Measurements from ENCODE around the gene SLC8A3. TPM values are rescaled to one million over a fixed set of nuclear protein-coding genes. Genes with fewer than 3 reads are reported as not detected.

Gene SLC8A3
- total and polyA plus RNA-seq, 2 of the 13 experiments (the other 11 are each of a cell fraction or from before 2014, with no cell fraction given) = 0.01 to 0.02 TPM

DNA sequence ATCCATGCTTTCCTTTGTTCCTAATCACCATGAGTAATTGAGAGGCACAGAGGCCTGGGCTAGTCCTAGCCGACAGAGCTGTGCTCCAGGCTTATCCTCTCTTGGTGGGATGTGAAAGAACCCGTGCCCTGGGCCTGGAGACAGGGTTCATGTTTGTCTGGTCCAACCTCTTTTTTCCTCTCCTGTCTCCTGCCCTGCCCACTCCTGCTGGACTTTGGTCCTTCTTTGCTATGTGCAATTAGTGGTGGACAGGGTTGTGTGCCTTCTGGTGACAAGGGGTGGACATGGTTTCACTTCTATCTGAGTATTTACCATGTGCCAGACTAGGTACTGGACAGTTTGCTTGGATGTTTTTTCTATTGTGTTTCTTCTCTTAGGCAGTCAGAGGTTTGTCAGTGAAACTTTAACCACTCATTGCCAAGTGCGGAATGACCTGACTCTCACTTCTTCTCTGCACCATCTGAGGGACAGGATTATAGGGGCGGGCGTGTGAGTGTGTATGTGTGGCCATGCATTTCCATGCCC lies 183.4 kb downstream of the SLC8A3 start (continued):
- TF ChIP-seq ZNF333 (CRISPR knock-in tag; IDR thresholded peaks at IDR 0.05; ENCODE audit: borderline replicate concordance) (no peak), ZNF292 (CRISPR knock-in tag; IDR thresholded peaks at IDR 0.05; ENCODE audit: borderline replicate concordance, low read depth) (peak; percentile 84; the same call in 1 of the 2 replicates), GPN1 (CRISPR knock-in tag; IDR thresholded peaks at IDR 0.05; ENCODE audit: borderline replicate concordance) (no peak), ZFAT (CRISPR knock-in tag; conservative IDR thresholded peaks at IDR 0.05) (no peak), EP300 (IDR thresholded peaks at IDR 0.05; ENCODE audit: low read depth in 2 of 2, low read length in 2 of 2) (peak in 1 of 2 experiments; percentile 85; a peak in 3 of 4 replicates), EP300 (CRISPR knock-in tag; IDR thresholded peaks at IDR 0.05; ENCODE audit: borderline replicate concordance) (peak; percentile 52; the same call in 1 of the 2 replicates), SIX1 (CRISPR knock-in tag; IDR thresholded peaks at IDR 0.05; ENCODE audit: borderline replicate concordance) (peak; percentile 67; the same call in 1 of the 2 replicates), ZBTB7A (CRISPR knock-in tag; IDR thresholded peaks at IDR 0.05) (0 out of 2 replicates have a peak, but pooled peaks have one; percentile 40), RXRB (CRISPR knock-in tag; IDR thresholded peaks at IDR 0.05; ENCODE audit: borderline replicate concordance) (peak; percentile 74), MXD4 (CRISPR knock-in tag; IDR thresholded peaks at IDR 0.05) (peak; percentile 20; the same call in 1 of the 2 replicates), MYPOP (CRISPR knock-in tag; IDR thresholded peaks at IDR 0.05) (no peak; the same call in 1 of the 2 replicates), TEAD3 (CRISPR knock-in tag; optimal IDR thresholded peaks at IDR 0.05; ENCODE audit: borderline replicate concordance) (peak; percentile 88), AHR (CRISPR knock-in tag; IDR thresholded peaks at IDR 0.05) (no peak), ZMAT3 (CRISPR knock-in tag; conservative IDR thresholded peaks at IDR 0.05) (0 out of 2 replicates have a peak, but pooled peaks have one; percentile 20), HBP1 (CRISPR knock-in tag; IDR thresholded peaks at IDR 0.05; ENCODE audit: low read depth) (0 out of 2 replicates have a peak, but pooled peaks have one; percentile 71), RBM22 (optimal IDR thresholded peaks at IDR 0.05; ENCODE audit: low read length) (no peak), CREB1 (IDR thresholded peaks at IDR 0.05) (no peak), CREB1 (CRISPR knock-in tag; IDR thresholded peaks at IDR 0.05) (peak; percentile 33; the same call in 1 of the 2 replicates), PPARG (CRISPR knock-in tag; conservative IDR thresholded peaks at IDR 0.05) (peak; percentile 61), NR2C2 (CRISPR knock-in tag; IDR thresholded peaks at IDR 0.05; ENCODE audit: borderline replicate concordance) (peak; percentile 33; the same call in 1 of the 2 replicates), ZNF720 (CRISPR knock-in tag; IDR thresholded peaks at IDR 0.05) (no peak), ZBTB43 (CRISPR knock-in tag; conservative IDR thresholded peaks at IDR 0.05) (0 out of 2 replicates have a peak, but pooled peaks have one; percentile 50)
- TF ChIP-seq, protein P1, sequence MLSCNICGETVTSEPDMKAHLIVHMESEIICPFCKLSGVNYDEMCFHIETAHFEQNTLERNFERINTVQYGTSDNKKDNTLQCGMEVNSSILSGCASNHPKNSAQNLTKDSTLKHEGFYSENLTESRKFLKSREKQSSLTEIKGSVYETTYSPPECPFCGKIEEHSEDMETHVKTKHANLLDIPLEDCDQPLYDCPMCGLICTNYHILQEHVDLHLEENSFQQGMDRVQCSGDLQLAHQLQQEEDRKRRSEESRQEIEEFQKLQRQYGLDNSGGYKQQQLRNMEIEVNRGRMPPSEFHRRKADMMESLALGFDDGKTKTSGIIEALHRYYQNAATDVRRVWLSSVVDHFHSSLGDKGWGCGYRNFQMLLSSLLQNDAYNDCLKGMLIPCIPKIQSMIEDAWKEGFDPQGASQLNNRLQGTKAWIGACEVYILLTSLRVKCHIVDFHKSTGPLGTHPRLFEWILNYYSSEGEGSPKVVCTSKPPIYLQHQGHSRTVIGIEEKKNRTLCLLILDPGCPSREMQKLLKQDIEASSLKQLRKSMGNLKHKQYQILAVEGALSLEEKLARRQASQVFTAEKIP (CRISPR knock-in tag; IDR thresholded peaks at IDR 0.05; ENCODE audit: borderline replicate concordance) = no peak
- TF ChIP-seq, protein P2, sequence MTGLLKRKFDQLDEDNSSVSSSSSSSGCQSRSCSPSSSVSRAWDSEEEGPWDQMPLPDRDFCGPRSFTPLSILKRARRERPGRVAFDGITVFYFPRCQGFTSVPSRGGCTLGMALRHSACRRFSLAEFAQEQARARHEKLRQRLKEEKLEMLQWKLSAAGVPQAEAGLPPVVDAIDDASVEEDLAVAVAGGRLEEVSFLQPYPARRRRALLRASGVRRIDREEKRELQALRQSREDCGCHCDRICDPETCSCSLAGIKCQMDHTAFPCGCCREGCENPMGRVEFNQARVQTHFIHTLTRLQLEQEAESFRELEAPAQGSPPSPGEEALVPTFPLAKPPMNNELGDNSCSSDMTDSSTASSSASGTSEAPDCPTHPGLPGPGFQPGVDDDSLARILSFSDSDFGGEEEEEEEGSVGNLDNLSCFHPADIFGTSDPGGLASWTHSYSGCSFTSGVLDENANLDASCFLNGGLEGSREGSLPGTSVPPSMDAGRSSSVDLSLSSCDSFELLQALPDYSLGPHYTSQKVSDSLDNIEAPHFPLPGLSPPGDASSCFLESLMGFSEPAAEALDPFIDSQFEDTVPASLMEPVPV (CRISPR knock-in tag; IDR thresholded peaks at IDR 0.05) = no peak
